Keratinocyte (primary cell): ENCODE data around the gene RPS2.
"Not testable (repeated sequence)": the region's sequence is repeated elsewhere in the genome, so short reads cannot be mapped to it uniquely, and the experiment has no call there.

Experiments used
- EZH2 ChIP-seq: IDR thresholded peaks from one replicate; pipeline ENCODE4 v1.6.1; 2012; ENCODE audit warnings: inconsistent platforms, mild to moderate bottlenecking, low read length, moderate library complexity
- TF ChIP-seq, protein P1 (sequence below), 3 experiments: IDR thresholded peaks in 1 of 3; conservative IDR thresholded peaks in 1 of 3; optimal IDR thresholded peaks in 1 of 3; 2 replicates in 2 of 3; 3 replicates in 1 of 3; pipeline versions ENCODE3 to v1.5.1; 2011; ENCODE audit warnings: low read length in 3 of 3, mild to moderate bottlenecking in 3 of 3, moderate library complexity in 2 of 3, control low read depth in 1 of 3, inconsistent platforms in 1 of 3; ENCODE audit not compliant: insufficient read depth in 2 of 3; ENCODE audit errors: extremely low read depth in 1 of 3

DNA sequence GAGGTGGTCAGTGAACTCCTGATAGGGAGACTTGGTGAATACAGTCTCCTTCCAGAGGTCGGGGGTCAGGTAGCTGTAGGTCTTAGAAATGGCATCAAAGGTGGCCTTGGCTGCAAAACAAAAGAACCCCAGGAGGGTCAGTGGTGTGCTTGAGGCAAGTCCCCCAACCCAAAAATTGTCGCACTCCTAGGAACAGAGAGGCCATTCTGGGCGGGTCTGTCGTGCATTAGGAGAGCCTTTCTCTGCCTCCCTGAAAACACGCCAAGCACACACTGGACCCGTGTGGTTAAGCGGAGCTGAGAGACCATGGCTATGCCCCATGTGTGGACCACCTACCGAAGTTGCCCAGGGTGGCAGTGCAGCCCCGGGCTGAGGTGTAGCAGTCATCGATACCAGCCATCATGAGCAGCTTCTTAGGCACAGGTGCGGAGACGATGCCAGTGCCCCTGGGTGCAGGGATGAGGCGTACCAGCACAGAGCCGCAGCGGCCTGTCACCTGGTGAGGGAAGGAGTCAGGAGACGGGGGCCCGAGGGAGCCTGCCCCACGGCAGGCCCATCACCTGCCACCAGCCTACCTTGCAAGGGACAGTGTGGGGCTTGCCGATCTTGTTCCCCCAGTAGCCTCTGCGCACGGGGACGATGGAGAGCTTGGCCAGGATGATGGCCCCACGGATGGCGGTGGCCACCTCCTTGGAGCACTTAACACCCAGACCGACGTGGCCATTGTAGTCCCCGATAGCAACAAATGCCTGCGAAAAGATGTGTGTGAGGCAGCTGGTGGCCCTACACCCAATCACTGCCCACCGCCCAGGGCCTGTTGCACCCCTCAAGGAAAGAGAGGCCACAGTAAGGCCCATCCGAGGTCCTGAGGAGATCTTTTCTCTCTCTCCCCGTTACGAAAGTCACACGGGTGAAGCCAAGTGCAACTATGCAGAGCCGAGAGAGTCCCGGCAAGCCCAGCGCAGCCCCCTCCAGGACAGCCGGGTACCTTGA lies 2.2 kb downstream of the RPS2 start:
- TF ChIP-seq, protein P1, sequence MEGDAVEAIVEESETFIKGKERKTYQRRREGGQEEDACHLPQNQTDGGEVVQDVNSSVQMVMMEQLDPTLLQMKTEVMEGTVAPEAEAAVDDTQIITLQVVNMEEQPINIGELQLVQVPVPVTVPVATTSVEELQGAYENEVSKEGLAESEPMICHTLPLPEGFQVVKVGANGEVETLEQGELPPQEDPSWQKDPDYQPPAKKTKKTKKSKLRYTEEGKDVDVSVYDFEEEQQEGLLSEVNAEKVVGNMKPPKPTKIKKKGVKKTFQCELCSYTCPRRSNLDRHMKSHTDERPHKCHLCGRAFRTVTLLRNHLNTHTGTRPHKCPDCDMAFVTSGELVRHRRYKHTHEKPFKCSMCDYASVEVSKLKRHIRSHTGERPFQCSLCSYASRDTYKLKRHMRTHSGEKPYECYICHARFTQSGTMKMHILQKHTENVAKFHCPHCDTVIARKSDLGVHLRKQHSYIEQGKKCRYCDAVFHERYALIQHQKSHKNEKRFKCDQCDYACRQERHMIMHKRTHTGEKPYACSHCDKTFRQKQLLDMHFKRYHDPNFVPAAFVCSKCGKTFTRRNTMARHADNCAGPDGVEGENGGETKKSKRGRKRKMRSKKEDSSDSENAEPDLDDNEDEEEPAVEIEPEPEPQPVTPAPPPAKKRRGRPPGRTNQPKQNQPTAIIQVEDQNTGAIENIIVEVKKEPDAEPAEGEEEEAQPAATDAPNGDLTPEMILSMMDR (optimal IDR thresholded peaks at IDR 0.05 in 1 of 3, IDR thresholded peaks at IDR 0.05 in 1 of 3, conservative IDR thresholded peaks at IDR 0.05 in 1 of 3; ENCODE audit: extremely low read depth in 1 of 3, insufficient read depth in 2 of 3, low read length in 3 of 3) = not testable (repeated sequence)
- TF ChIP-seq EZH2 = not testable (repeated sequence)
